Transverse colon (tissue), 3 donors: Measurements from ENCODE around the gene ENTPD5.

Experiments
- CTCF ChIP-seq, 5 experiments: fragments of 200-600 bp in 3 of 5; fragments of 450-650 bp in 2 of 5; sonication (generic) in 3 of 5; IDR thresholded peaks; 1 replicate in 2 of 5; 2 replicates in 3 of 5; pipeline ENCODE4 v1.5.1; 2016 to 2017; ENCODE audit warnings: antibody characterized with exemption in 5 of 5, inconsistent platforms in 3 of 5, mild to moderate bottlenecking in 2 of 5, moderate library complexity in 1 of 5
- POLR2A ChIP-seq: fragments of 450-650 bp; IDR thresholded peaks from one replicate; pipeline ENCODE4 v1.6.1; 2016; ENCODE audit warnings: antibody characterized with exemption, mild to moderate bottlenecking, moderate library complexity

- TF ChIP-seq CTCF (IDR thresholded peaks at IDR 0.05) = no peak
- TF ChIP-seq POLR2A = no peak
Observed at GRCh38 chr14:74015176-74015575, 3.9 kb downstream of the ENTPD5 start.
